IMR-90 (cell line): Measurements from ENCODE around the gene ENO2. TPM values are rescaled to one million over a fixed set of nuclear protein-coding genes. Genes with fewer than 3 reads are reported as not detected.

Source experiments
- ATAC-seq: fragments of 200-7000 bp; cut with Tn5 transposase; 2 replicates; pipeline ENCODE4 v1.9.1; 2020; ENCODE audit warnings: low read depth, mild to moderate bottlenecking, moderate library complexity
- BruUV-seq: library from RNA; stranded (reverse); fragments of 400-500 nt; replicated peaks from 2 replicates; lab custom pipeline; 2021; lab: Mats Ljungman, UMichigan
- CTCF ChIA-PET: fragments of 300-600 bp; formaldehyde crosslinking; extraction: SDS; loops from one replicate; lab custom pipeline; 2021; ENCODE audit warnings: antibody characterized with exemption; lab: Yijun Ruan, JAX
- POLR2A ChIA-PET: fragments of 300-600 bp; sonication (Branson Sonifier 250); formaldehyde crosslinking; loops from one replicate; lab custom pipeline; 2022; ENCODE audit warnings: antibody characterized with exemption; ENCODE audit not compliant: unreplicated experiment; lab: Charles Lee
- DNase-seq: peaks from one replicate; pipeline ENCODE4 v3.0.0; 2013
- H2AFZ ChIP-seq: replicated peaks from 2 replicates; pipeline ENCODE3; 2013; ENCODE audit warnings: low read length, mild to moderate bottlenecking; ENCODE audit not compliant: poor library complexity
- H2AK5ac ChIP-seq: 2 replicates; pipeline ENCODE4 v1.6.1; 2013; ENCODE audit warnings: low read depth, low read length, inconsistent platforms
- H2AK9ac ChIP-seq: replicated peaks from 2 replicates; pipeline ENCODE3; 2013; ENCODE audit warnings: mild to moderate bottlenecking, low read depth, low read length, moderate library complexity; ENCODE audit not compliant: poor library complexity
- H2BK120ac ChIP-seq: 2 replicates; pipeline ENCODE4 v1.6.1; 2013; ENCODE audit warnings: low read depth, low read length, inconsistent platforms
- H2BK15ac ChIP-seq: 3 replicates; pipeline ENCODE4 v1.6.1; 2013; ENCODE audit warnings: low read depth, low read length, inconsistent platforms
- H2BK20ac ChIP-seq: 2 replicates; pipeline ENCODE4 v1.6.1; 2013; ENCODE audit warnings: low read depth, mild to moderate bottlenecking, inconsistent platforms, low read length, moderate library complexity
- H2BK5ac ChIP-seq: 2 replicates; pipeline ENCODE4 v1.6.1; 2013; ENCODE audit warnings: mild to moderate bottlenecking, low read depth, low read length, inconsistent platforms; ENCODE audit not compliant: poor library complexity, severe bottlenecking
- H3K14ac ChIP-seq: replicated peaks from 2 replicates; pipeline ENCODE4 v1.6.1; 2013; ENCODE audit warnings: low read depth, low read length, inconsistent platforms
- H3K18ac ChIP-seq: 2 replicates; pipeline ENCODE4 v1.6.1; 2013; ENCODE audit warnings: low read depth, low read length, control low read depth
- H3K23ac ChIP-seq: 2 replicates; pipeline ENCODE4 v1.6.1; 2013; ENCODE audit warnings: low read depth, low read length, inconsistent platforms
- H3K27ac ChIP-seq: 2 replicates; pipeline ENCODE4 v1.5.1; 2013; ENCODE audit warnings: mild to moderate bottlenecking, control low read depth, low read length; ENCODE audit not compliant: insufficient read depth
- H3K27me3 ChIP-seq: 2 replicates; pipeline ENCODE4 v1.6.1; 2013; ENCODE audit warnings: low read length; ENCODE audit not compliant: control insufficient read depth, insufficient read depth
- H3K36me3 ChIP-seq: 2 replicates; pipeline ENCODE4 v1.6.1; 2013; ENCODE audit warnings: low read length, mixed read lengths; ENCODE audit not compliant: control insufficient read depth, insufficient read depth
- H3K4ac ChIP-seq: 2 replicates; pipeline ENCODE4 v1.6.1; 2013; ENCODE audit warnings: low read depth, low read length, inconsistent platforms
- H3K4me1 ChIP-seq: 2 replicates; pipeline ENCODE4 v1.6.1; 2013; ENCODE audit warnings: low read length, mixed read lengths; ENCODE audit not compliant: control insufficient read depth, insufficient read depth
- H3K4me2 ChIP-seq: 2 replicates; pipeline ENCODE4 v1.6.1; 2013; ENCODE audit warnings: low read depth, mild to moderate bottlenecking, control low read depth, low read length, moderate library complexity
- H3K4me3 ChIP-seq: 2 replicates; pipeline ENCODE4 v1.5.1; 2013; ENCODE audit warnings: low read depth, mild to moderate bottlenecking, control low read depth, low read length, moderate library complexity; ENCODE audit not compliant: insufficient read depth
- H3K56ac ChIP-seq: 2 replicates; pipeline ENCODE4 v1.6.1; 2013; ENCODE audit warnings: low read length, inconsistent platforms; ENCODE audit not compliant: insufficient read depth; ENCODE audit errors: extremely low read depth
- H3K79me1 ChIP-seq, 2 experiments: 2 replicates each; pipeline ENCODE4 v1.6.1; 2013; ENCODE audit warnings: low read length in 2 of 2, inconsistent platforms in 1 of 2, low read depth in 1 of 2
- H3K9ac ChIP-seq: 2 replicates; pipeline ENCODE4 v1.6.1; 2013; ENCODE audit warnings: low read depth, low read length, control low read depth
- H3K9me1 ChIP-seq: 2 replicates; pipeline ENCODE4 v1.6.1; 2013; ENCODE audit warnings: low read length, inconsistent platforms; ENCODE audit not compliant: insufficient read depth
- H3K9me3 ChIP-seq: 2 replicates; pipeline ENCODE4 v1.6.1; 2013; ENCODE audit warnings: low read length; ENCODE audit not compliant: control insufficient read depth, insufficient read depth
- H4K20me1 ChIP-seq: 2 replicates; pipeline ENCODE4 v1.6.1; 2013; ENCODE audit warnings: low read length, inconsistent platforms; ENCODE audit not compliant: insufficient read depth
- H4K5ac ChIP-seq: 2 replicates; pipeline ENCODE4 v1.6.1; 2013; ENCODE audit warnings: mild to moderate bottlenecking, low read depth, low read length, control low read depth
- H4K8ac ChIP-seq, 2 experiments: 2 replicates each; pipeline ENCODE4 v1.6.1; 2013; ENCODE audit warnings: low read depth in 2 of 2, low read length in 2 of 2, control low read depth in 1 of 2, inconsistent platforms in 1 of 2
- H4K91ac ChIP-seq: 2 replicates; pipeline ENCODE4 v1.6.1; 2013; ENCODE audit warnings: low read depth, low read length, inconsistent platforms; ENCODE audit not compliant: insufficient read depth
- FOS ChIP-seq: fragments of 150-350 bp; IDR thresholded peaks from 2 replicates; pipeline ENCODE4 v1.6.1; 2016; ENCODE audit warnings: low read depth, low read length
- MAFK ChIP-seq: IDR thresholded peaks from 2 replicates; pipeline ENCODE4 v1.6.1; 2012; ENCODE audit warnings: low read depth, low read length, improper control_type of control experiment
- POLR2A ChIP-seq: IDR thresholded peaks from 2 replicates; pipeline ENCODE4 v1.6.1; 2012; ENCODE audit warnings: mild to moderate bottlenecking, low read depth, low read length
- SMC3 ChIP-seq: fragments of 150-350 bp; IDR thresholded peaks from 2 replicates; pipeline ENCODE4 v1.6.1; 2016; ENCODE audit warnings: low read depth, mild to moderate bottlenecking, antibody characterized with exemption, low read length, moderate library complexity
- USF2 ChIP-seq: fragments of 150-350 bp; IDR thresholded peaks from 2 replicates; pipeline ENCODE4 v1.6.1; 2017; ENCODE audit warnings: mild to moderate bottlenecking, antibody characterized with exemption, low read length, low read depth
- WGBS, 2 experiments: methylation state at CpG; one replicate each; pipeline versions ENCODE4 v1.1.5 to v1.1.7; 2013; ENCODE audit warnings: missing lambda C conversion rate in 2 of 2; ENCODE audit not compliant: insufficient read length in 1 of 2; ENCODE audit errors: extremely low coverage in 2 of 2; 5-methylcytosine and 5-hydroxymethylcytosine counted together
- dilution Hi-C: fragments of 300-500 bp; cut with HindIII; formaldehyde crosslinking; loops from one replicate; pipeline ENCODE4 v1.14.3; 2018; ENCODE audit warnings: low sequenced_read_pairs; ENCODE audit not compliant: unreplicated experiment
- in situ Hi-C: fragments of 300-500 bp; cut with MboI; formaldehyde crosslinking; loops from 3 replicates; pipeline ENCODE4 v1.14.3; 2019; ENCODE audit warnings: low sequenced_read_pairs, inconsistent platforms, mixed read lengths
- intact Hi-C: fragments of 100-400 bp; cut with micrococcal nuclease; formaldehyde crosslinking; loops from 2 replicates; pipeline ENCODE4 v1.10.0; 2022
- polyA plus RNA-seq, 3 experiments: library from polyadenylated mRNA; depleted of rRNA; stranded (reverse); fragments of >200 nt; gene quantifications; 2 replicates each; pipeline ENCODE4 v1.2.3, GENCODE V29; 2012; ENCODE audit warnings: low replicate concordance in 1 of 3
- total RNA-seq: library from RNA; depleted of rRNA; stranded (reverse); fragments of >200 nt; gene quantifications from 2 replicates; pipeline ENCODE4 v1.2.3, GENCODE V29; 2012

Gene ENO2
- total and polyA plus RNA-seq, 2 of the 4 experiments (the other 2 are of a cell fraction), result 28.3 to 92.8 TPM

- Histone ChIP-seq H2BK15ac (no peak overlapping the region), H4K5ac (no peak overlapping the region), H3K27me3 (no peaks in the 10 kb centered on the region), H2AFZ (no peak overlapping the region), H2AK5ac (peak overlapping the region; percentile 33; the same call in 1 of the 2 replicates), H2BK20ac (no peak overlapping the region), H4K20me1 (0 out of 2 replicates have a peak, but pooled peaks cover 6% of the 10 kb centered on the region), H2BK120ac (no peak overlapping the region), H2AK9ac (no peak overlapping the region), H3K4me1 (peaks cover 23% of the 10 kb centered on the region), H2BK5ac (no peak overlapping the region), H3K56ac (no peak overlapping the region), H3K18ac (no peak overlapping the region), H3K9me1 (peaks cover 5% of the 10 kb centered on the region; the same call in 1 of the 2 replicates), H4K91ac (no peak overlapping the region), H4K8ac (no peak overlapping the region), H3K4me3 (no peak overlapping the region), H3K14ac (no peak overlapping the region), H3K27ac (no peak overlapping the region), H3K4me2 (no peak overlapping the region), H3K36me3 (peaks cover 13% of the 10 kb centered on the region), H3K23ac (no peak overlapping the region), H3K4ac (no peak overlapping the region), H3K79me1 (peaks cover 27 to 34% of the 10 kb centered on the region in 2 experiments), H3K9ac (no peak overlapping the region), H3K9me3 (no peaks in the 10 kb centered on the region)
- WGBS, 2 experiments, result 93% methylated on average over 11 of the region's 15 CpGs; no CpG with 5 or more reads in 1 of the 2 experiments
- POLR2A ChIA-PET, result no interaction called here
- no TSS peak for BruUV-seq
- no peak for DNase-seq
- intact Hi-C loops, result no loop called here
- CTCF ChIA-PET, result interaction anchor here (0.6 to 1.1 kb wide), 2 partner anchors 9 to 103 kb away, joined by 3 to 4 read pairs; no protein-coding TSS in a partner anchor
- in situ Hi-C loops, result no loop called here
- no peak for TF ChIP-seq SMC3
- TF ChIP-seq USF2, result no peak
- no peak for TF ChIP-seq FOS
- no peak for TF ChIP-seq POLR2A
- TF ChIP-seq MAFK, result no peak
- no peak for ATAC-seq
- dilution Hi-C loops, result no loop called here
These were observed 2.0 kb upstream of the ENO2 start for GRCh38 chr12:6912164-6912935.
